Fibroblast of gingiva (primary cell): ENCODE data around the gene MED27.
A peak's percentile ranks its signal among the peaks of the same experiment; 100 is the strongest.

ENCODE experiments used
- DNase-seq: peaks from one replicate; pipeline ENCODE4 v3.0.0-alpha.2; 2011; ENCODE audit warnings: low read depth

MED27 gene

DNA sequence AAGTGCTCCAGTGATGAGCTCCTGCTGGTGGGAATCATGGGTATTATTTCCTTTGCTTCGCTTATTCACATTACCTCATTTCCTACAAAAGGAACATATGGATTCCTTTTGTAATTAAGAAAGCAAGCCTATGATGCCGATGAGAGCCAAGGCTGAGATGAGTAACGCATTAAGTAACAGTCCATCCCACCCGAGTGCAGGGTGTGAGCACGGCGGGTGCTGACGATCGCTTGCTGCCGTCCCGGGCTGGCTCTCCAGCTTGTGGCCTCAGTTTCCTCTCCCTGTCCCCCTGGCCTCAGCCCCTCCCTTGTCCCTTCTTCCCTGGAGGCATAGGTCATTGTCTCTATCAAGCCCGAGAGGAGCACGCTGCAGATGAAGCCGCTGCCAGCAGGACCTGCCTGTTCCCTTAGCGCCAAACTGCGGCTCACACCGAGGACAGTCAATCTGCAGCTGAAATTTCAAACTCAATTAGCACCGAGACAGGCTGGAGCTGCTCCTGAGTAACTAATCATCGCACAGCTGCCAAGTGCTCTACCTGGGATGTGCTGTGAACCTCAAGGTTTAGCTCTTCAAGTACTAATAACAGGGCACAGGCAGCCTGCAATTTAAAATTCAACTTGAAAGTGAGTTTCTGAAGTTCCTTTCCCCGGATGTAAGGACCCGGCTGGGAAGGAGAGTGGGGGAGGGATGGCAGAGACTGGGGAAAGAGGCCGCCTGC lies 224.6 kb downstream of the MED27 start:
- peak; percentile 56 for DNase-seq

DNA sequence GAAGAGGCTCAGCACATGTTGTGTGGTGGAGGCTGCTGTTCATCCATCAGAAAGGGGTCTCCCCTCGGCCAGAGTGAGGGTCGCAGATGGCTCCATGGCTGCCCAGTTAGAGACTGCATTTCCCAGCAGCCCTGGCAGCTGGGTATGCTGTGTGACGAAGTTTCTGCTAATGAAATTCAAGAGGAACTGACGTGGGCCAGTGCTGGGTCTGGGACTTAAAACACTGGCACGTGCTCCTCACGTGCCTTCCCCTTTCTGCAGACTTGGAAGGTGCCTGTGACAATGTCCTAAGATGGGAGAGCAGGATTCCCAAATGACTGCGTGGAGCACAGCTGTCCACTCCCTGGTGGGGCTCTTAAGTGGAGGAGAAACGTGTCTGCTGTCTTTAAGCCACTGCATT lies 225.3 kb downstream of the MED27 start:
- DNase-seq, result peak; percentile 39

DNA sequence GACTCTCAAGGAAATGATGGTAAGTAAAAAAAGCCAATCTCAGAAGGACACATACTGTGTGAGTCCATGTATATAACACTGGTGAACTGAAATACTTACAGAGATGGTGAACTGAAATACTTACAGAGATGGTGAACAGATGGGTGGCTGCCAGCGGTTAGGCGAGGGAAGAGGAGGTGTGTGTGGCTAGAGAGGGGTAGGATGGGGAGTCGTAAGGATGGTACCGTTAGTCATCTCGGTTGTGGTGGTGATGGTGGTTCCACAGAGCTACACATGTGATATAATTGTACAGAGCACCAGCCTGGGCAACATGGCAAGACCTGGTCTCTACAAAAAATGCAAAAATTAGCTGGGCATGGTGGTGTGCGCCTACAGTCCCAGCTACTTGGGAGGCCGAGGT lies 226.2 kb downstream of the MED27 start:
- DNase-seq, result no peak

DNA sequence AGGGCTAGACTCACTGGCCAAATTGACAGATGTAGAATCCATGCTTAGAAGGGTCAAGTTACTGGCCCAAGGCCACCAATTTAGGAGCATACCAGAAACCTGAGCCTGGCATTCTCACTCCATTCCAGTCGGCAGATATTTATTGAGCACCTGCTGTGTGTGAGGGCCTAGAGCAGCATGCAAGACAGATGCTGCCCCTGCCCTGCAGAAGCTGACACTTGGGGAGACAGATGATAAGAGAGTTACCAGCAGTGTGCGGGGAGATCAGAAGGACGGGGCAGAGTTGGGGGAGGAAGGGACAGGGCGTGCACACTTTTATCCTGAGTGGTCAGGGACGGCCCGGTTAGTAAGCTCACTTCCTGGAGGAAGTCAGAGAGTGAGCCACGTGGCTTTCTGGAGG lies 228.3 kb downstream of the MED27 start:
- DNase-seq, result no peak

DNA sequence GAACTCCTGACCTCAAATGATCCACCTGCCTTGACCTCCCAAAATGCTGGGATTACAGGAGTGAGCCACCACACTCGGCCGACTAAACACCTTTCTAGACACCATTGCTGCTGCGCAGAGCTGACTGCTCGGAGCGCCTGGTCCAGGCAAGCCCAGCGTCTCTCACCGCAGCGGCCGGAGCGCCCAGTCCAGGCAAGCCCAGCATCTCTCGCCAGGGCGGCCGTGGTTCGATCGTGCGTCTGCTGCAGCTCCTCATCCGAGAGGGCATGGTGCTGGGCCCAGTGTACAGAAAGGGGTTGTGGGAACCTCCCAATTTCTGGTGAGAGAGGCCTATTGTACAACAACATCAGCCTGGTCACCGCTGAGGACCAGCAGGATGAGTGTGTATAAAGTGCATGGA lies 230.3 kb downstream of the MED27 start:
- DNase-seq, result no peak

DNA sequence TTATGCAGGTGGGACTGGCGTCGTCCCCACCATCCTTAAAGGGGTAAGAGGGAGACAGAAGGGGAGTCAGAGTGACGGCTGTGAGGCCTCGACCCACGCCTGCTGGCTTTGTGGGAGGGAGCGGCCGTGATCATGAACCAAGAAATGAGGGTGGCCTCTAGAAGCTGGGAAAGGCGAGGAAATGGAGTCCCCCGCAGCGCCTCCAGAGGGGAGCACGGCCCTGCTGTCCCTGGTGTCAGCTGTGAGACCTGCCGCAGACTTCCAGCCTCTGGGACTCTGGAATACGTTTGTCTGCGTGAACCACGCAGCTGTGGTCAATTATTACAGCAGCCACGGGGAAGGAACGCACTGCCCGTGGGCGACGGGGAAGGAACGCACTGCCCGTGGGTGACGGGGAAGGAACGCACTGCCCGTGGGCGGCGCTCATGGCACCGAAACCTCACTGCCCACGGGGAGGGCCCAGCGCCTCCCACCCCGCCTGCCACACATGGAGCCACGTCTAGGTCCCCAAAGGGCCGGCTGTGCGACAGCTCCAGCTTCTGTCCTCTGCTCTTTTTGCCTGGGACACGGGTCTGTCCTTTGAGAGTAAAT lies 231.0 kb downstream of the MED27 start:
- no peak for DNase-seq

DNA sequence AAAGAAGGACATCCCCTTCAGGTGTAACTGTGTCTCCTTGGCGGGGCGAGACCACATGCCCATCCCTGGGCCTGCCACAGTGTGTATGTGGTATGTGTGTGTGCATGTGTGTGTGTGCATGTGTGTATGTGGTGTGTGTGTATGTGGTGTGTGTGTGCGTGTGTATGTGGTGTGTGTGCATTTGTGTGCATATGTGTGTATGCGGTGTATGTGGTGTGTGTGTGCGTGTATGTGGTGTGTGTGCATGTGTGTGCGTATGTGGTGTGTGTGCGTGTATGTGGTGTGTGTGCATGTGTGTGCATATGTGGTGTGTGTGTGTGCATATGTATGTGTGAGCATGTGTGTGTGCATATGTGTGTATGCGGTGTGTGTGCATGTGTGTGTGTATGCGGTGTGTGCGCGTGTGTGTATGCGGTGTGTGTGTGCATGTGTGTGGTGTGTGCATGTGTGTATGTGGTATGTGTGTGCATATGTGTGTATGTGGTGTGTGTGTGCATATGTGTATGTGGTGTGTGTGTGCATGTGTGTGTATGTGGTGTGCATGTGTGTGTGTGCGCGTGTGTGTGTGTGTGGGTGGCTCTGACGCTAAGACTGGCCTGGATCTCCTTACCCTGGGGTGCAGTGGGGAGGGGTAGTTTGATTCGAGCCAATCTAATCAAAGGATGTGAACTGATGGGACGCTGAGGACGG lies 231.9 kb downstream of the MED27 start:
- no peak for DNase-seq

DNA sequence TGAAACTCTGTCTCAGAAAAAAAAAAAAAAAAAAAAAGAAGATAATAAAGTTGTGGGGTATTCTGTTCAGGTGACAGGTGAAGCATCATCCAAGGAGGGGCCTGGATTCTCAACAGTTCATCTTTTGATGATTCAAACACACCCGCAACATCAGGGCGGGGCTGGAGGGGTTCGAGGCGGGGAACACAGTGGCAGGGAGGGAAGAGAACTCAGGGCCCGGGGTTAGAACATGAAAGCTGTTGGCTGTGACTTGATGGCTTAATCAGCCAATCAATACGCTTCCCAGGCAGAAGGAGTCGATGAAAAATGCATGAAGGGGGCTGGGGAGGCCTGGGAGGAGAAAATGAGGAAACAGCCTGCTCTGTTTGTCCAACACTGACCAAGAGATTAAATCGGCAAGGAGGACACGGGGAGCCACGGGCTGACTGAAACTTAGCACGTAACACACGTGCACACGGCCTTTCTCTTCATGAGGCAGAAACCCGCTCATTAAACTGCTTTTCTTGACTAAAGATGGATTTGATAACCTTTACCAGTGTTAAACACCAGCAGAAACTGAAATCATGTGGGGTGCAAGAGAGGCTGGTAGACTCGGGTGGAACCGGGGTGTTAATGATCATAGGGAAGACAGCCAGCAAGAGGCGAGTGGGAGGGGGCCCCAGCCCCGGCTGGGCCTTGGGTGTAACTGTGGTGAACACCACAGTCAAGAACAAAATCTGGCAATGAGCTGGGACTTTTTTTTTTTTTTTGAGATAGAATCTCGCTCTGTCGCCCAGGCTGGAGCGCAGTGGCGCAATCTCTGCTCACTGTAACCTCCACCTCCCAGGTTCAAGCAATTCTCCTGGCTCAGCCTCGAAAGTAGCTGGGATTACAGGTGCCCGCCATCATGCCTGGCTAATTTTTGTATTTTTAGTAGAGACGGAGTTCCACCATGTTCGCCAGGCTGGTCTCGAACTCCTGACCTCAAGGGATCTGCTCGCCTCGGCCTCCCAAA lies 234.1 kb downstream of the MED27 start:
- DNase-seq, result no peak

DNA sequence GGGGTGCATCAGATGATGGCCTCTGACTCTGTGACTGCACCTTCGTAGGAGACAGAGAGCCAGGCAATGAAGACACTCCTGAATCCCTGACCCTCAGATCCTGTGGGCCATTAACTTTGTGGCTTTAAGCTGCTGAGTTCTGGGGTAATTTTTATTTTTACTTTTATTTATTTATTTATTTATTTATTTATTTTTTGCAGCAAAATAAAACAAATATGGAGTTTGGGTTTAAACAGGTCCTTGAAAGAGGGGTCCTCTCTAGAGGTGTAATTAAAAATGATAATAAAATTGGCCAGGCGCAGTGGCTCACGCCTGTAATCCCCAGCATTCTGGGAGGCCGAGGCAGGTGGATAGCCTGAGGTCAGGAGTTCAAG lies 234.9 kb downstream of the MED27 start:
- DNase-seq, result no peak

DNA sequence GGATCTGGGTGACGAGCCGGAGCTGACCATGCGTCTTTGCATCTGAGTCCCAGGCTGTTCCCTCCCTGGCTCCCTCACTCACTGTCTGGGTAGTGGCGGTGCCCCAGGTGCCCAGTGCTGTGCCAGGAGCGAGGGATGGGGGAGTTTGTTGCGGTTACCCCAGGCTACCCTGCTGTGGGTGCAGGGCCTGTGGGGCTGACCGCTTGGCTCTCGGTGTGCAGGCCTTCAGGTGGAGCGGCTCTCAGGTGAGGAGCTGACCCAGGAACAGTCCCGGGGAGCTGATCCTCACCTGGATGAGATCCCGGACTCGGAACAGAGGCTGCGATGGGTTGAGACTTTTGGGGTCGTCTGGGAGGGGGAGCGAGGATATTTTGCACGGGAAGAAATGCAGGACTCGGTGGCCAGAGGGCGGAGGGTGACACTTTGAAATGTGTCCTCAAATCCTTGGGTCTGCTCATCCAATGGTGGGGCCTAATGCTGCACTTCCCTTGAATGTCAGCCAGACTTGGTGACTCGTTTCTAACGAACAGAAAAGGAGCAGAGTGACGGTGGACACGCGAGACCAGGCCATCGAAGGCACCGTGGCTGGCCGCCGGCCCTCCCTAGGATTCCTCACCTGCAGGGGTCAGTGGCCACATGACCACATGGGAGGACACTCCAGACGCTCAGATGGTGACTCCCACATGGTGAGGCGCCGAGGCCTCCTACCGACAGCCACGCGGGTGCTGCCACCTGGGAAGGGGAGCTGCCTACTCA lies 235.5 kb downstream of the MED27 start:
- no peak for DNase-seq

DNA sequence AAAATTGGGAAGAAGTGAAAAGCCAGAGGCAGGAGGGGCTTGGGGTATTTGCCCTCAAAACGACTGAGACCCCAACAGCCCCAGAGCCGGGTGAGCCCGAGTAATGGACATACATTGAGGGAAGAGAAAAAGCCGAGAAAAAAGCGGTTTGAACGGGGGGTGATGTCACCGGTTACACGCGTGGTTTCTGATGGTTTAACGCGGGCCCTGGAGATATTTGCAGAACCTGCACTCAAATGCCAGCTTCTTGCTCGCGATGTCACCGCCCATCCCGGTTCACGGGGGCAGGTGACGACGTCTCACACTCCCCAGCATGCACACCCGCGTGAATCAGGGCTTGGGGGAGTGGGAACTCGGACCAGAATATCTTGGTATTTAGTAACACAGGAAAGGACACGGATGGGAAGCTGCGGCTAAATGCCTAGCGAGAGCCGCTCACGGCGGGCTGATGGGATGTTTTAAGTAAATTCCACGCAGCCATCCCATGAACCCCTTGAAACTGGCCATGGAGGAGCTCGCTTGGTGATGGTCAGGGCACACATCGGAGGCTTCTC lies 237.8 kb downstream of the MED27 start:
- no peak for DNase-seq

DNA sequence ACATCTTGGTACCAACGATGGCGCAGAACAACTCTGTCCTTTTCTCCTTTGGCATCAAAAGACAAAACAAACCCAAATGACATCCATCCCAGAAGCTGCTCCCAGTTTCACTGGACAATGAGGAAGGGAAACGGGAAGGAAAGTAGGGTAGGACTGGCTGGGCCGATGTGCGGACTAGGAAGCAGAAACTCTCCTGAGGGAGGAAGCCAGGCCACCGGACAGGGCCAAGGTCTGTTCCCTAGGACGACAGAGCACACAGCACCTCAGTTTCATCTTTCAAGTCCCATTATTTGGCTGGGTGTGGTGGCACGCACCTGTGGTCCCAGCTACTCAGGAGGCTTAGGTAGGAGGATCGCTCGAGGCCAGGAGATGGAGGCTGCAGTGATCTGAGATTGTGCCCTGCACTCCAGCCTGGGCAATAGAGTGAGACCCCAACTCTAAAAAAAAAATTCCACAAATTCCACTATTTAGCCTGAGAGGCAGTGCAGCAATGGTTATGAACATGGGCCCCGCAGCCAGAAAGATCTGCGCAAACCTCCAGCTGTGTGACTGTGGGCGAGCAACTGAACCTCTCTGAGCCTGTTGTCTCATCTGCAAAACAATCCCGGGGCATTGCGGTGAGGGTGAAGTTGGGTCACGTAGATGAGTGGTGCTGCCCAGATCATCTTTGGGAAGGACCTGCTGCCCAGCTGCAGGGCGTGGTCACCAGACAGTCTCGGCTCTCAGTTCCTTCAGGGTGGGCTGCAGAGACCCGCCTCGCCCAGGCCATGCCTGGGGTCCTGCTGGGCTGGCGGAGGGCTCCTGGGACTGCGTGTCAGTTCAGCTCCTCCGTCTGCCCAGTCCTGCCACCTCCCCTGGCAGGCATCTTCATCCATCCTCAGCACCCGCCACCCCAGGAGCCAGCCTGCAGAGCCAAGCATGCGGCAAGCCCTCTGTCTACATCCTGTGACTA lies 238.6 kb downstream of the MED27 start:
- no peak for DNase-seq

DNA sequence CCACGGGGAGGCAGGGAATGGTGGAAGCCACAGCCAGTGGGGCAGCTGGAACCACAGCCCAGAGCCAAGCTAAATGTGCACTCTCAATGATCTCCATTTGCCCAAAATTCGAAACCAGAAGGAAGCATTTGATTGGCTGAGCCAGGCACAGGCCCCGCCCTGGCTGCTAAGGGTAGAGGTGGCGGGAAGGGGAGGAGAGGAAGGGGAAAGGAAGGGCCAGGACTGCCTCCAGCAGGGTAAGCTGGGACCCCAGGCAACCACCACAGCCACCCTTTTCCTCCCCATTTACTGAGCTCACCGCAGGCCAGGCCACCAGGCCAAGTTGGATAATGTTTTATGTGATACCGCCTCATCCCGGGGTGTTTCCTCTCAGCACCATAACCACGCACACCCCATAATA lies 239.4 kb downstream of the MED27 start:
- no peak for DNase-seq

DNA sequence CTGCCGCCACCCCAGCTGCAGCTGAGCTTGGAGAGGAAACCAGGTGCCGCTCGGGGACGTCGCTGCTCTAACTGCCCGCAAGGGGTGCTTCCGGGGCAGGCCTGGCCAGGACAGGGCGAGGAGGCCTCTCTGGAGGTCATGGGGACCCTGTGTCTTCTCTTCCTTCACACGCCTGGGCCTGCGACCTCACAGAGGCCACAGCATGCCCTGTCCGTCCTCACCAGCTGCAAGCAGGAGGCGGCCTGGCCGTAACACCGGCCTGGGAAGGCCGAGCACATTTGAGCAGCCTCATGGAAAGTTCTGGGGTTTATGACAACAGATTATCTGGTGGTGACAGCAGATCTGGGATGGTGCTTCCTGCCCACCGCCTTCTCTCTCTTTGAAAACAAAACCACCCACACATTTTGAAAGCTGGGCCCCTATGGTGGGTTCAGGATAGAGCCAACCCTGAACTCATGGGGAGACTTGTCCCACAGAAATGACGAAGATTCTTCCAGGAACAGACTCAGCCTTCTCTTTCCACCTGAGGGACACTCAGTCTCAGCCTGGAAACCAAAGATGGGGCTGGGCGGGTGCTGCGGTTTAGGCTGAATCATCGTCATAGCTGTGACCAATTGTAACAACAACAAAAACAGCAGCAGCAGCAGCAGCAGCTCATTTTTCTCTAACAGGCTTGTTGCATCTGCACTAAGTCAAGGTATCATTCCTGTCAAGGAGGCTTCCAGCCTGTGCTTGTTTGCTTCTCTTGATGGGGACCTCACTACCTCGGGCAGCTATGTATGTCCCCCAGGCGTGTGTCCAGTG lies 240.2 kb downstream of the MED27 start:
- DNase-seq, result peak; percentile 57

DNA sequence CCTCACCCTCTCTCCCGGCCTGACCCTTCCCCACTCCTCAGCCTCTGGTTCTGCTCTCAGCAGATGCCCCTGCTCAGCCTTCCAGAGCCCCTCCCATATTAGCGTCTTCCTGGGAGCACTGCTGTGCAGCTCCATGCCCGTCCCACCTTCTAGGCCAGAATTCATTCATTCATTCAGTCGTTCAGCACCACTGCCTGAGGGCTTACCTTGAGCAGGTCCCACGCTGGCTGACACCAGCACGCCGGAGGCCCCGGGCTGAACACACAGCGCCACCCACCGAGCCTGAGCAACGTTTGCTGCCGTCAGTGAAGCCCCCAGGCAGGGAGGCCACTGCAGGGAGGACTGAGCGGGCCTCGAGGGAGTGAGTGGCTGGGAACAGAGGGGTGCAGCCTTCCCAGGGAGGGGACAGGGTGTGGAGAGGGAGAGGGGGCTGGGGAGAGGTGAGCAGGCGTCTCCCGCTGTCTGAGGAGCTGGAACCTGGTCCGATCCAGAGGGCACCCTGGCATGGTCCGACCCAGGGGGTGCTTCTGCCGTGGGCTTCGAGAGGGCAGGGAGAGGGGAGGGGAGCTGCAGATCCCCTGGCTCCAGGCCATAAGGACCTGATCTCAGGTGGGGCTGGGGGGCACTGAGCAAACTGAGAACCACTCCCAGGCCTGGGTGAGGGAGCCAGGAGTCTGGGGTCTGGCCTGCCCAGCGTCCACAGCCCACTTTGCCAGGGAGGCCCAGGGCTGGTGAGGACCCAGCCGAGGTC lies 241.0 kb downstream of the MED27 start:
- no peak for DNase-seq

DNA sequence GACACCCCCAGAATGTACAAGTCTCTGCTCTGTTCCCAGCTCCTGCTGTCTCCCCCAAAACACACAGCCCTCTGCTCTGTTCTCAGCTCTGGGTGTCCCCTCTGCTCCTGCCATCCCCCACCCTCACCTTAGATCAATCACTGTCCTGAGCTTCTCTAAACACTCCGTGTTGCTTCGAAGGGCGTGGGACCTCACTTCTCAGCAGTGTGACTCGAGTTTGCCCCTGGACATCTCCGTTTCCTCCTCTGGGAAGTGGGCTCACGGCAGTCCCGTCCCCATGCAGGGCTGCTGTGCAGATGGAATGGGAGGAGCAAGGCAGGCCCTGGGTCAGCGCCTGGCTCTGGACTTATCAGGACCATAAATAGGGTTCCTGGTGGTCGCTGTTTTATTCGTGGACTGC lies 241.8 kb downstream of the MED27 start:
- no peak for DNase-seq

DNA sequence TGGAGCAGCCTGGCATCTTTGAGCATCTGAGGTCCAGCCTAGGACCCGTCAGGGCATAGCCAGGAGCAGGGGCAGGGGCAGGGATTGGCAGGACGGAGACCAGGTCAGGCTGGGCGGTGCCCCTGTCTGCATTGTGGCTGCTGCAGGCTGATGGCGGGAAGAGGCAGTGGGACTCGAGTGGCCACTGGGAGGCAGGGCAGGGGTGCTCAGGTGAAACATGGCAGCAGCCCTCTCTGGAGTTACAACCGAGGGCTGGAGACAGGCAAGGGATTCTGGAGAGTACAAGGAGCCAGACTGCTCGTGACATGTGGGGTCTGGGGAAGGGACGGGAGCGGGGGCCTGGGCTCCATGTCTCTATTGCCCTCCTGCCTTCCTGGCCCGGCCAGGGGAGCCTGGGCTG lies 242.4 kb downstream of the MED27 start:
- no peak for DNase-seq

DNA sequence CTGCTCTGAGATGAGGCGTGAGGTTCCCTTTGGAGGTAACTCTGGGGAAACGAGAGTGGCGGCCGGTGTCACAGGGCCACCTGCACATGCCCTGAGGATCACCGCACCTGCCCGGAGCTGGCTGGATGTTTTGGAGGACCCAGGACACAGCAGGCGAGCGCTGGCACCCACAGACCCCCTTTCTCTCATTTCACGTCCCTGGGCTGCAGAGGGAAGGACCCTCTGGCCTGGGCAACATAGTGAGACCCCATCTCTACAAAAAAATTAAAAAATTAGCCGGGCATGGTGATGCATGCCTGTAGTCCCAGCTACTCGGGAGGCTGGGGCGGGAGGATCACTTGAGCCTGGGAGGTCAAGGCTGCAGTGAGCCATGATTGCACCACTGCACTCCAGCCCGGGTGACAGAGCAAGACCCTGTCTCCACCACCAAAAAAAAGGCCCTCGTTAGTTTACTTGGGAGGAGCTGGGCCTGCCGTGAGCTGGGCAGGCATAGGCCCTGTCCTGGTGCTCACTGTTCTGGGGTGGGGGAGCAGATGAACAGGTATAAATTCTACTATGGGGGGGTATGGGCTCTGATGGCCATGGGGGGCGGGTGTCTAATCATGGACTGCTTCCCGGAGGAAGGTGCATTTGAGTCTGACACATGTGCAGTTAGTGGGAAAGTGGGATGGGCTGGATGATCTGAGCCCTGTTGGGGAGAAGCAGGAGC lies 242.9 kb downstream of the MED27 start:
- DNase-seq, result no peak
